Heart left ventricle (tissue), 13 donors: ENCODE results near the gene KDSR.

ENCODE experiments used
- POLR2A ChIP-seq, 2 donors: fragments of 450-650 bp; IDR thresholded peaks; one replicate each; pipeline ENCODE4 v1.6.1; 2017; ENCODE audit warnings: antibody characterized with exemption in 2 of 2, mild to moderate bottlenecking in 2 of 2, moderate library complexity in 2 of 2
- TF ChIP-seq, protein P1 (sequence below), 12 donors: fragments of 200-600 bp; sonication (generic) in 4 of 12; IDR thresholded peaks; one replicate each; pipeline versions ENCODE4 v1.5.0 to v1.8.0; 2018 to 2022; ENCODE audit warnings: antibody characterized with exemption in 12 of 12, mild to moderate bottlenecking in 5 of 12
- donor health status: ischemic (EF 13 %, LVEDD 7.1; RV severe dilation, severe dysfunction).
- donor health status: DM: no; HTN: yes; CAD: no.
- donor health status: DM: no; HTN: no; CAD: no.
- donor health status: ischemic (EF 25% LVEDD 6.9; RV normal size, moderate dysfunction).
- donor health status: ischemic (EF 25% LVEDD 5.7; RV mildly dilated, moderate dysfunction).
- donor health status: ischemic (EF 35%, LVEDD 5.7; RV mildly dilated, moderate dysfunction).
- donor health status: nonischemic (EF 11% LVEDD 7.7; RV severe dilation, severe dysfunction).
- donor health status: DM: yes; HTN: yes; CAD: no.
- donor health status: PGD.
- donor health status: ischemic (EF 29% LVEDD 5.4; RV normal size, mild dysfunction).
- donor health status: nonischemic (EF 23%, LVEDD 6.1; RV moderate dilation, normal function).

GRCh38 chr18:63312737-63313395 is 54.1 kb downstream of the KDSR start:
- TF ChIP-seq, protein P1, sequence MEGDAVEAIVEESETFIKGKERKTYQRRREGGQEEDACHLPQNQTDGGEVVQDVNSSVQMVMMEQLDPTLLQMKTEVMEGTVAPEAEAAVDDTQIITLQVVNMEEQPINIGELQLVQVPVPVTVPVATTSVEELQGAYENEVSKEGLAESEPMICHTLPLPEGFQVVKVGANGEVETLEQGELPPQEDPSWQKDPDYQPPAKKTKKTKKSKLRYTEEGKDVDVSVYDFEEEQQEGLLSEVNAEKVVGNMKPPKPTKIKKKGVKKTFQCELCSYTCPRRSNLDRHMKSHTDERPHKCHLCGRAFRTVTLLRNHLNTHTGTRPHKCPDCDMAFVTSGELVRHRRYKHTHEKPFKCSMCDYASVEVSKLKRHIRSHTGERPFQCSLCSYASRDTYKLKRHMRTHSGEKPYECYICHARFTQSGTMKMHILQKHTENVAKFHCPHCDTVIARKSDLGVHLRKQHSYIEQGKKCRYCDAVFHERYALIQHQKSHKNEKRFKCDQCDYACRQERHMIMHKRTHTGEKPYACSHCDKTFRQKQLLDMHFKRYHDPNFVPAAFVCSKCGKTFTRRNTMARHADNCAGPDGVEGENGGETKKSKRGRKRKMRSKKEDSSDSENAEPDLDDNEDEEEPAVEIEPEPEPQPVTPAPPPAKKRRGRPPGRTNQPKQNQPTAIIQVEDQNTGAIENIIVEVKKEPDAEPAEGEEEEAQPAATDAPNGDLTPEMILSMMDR (IDR thresholded peaks at IDR 0.05): no peak
- TF ChIP-seq POLR2A (IDR thresholded peaks at IDR 0.05): no peak
